ENCODE data around the gene PRSS16.

The PRSS16 gene

GRCh38 chr6:27248783-27249182 lies 1.3 kb downstream of the PRSS16 start:
- H3K4me3 ChIP-seq (ENCODE audit: low read depth, low read length): no peak overlapping the region
- DNase-seq (ENCODE audit: low read depth): no peak
- TF ChIP-seq CTCF (IDR thresholded peaks at IDR 0.05; ENCODE audit: insufficient read depth, low read depth, low read length, missing control alignments): no peak

GRCh38 chr6:27250277-27251111 lies 3.0 kb downstream of the PRSS16 start:
- peak overlapping the region; percentile 91 for H3K4me3 ChIP-seq (ENCODE audit: low read depth, low read length)
- no peak for TF ChIP-seq CTCF (IDR thresholded peaks at IDR 0.05; ENCODE audit: insufficient read depth, low read depth, low read length, missing control alignments)
- no peak for DNase-seq (ENCODE audit: low read depth)

GRCh38 chr6:27251112-27251605 lies 3.7 kb downstream of the PRSS16 start:
- peak; percentile 91 for DNase-seq (ENCODE audit: low read depth)
- no peak for TF ChIP-seq CTCF (IDR thresholded peaks at IDR 0.05; ENCODE audit: insufficient read depth, low read depth, low read length, missing control alignments)
- H3K4me3 ChIP-seq (ENCODE audit: low read depth, low read length): peak overlapping the region; percentile 91

GRCh38 chr6:27251606-27252251 lies 4.2 kb downstream of the PRSS16 start:
- peak overlapping the region; percentile 91 for H3K4me3 ChIP-seq (ENCODE audit: low read depth, low read length)
- TF ChIP-seq CTCF (IDR thresholded peaks at IDR 0.05; ENCODE audit: insufficient read depth, low read depth, low read length, missing control alignments): peak; percentile 66
- DNase-seq (ENCODE audit: low read depth): peak; percentile 95

- DNase-seq (ENCODE audit: low read depth): no peak
- H3K4me3 ChIP-seq (ENCODE audit: low read depth, low read length): no peak overlapping the region
- TF ChIP-seq CTCF (IDR thresholded peaks at IDR 0.05; ENCODE audit: insufficient read depth, low read depth, low read length, missing control alignments): no peak
Measured at GRCh38 chr6:27254566-27254965, 7.1 kb downstream of the PRSS16 start.

- H3K4me3 ChIP-seq (ENCODE audit: low read depth, low read length): no peak overlapping the region
- TF ChIP-seq CTCF (IDR thresholded peaks at IDR 0.05; ENCODE audit: insufficient read depth, low read depth, low read length, missing control alignments): no peak
- no peak for DNase-seq (ENCODE audit: low read depth)
Measured at GRCh38 chr6:27255866-27256265, 8.4 kb downstream of the PRSS16 start.

Measured in GM12865 (cell line).